Epithelial cell of proximal tubule (primary cell): ENCODE data around the gene PITX1. TPM values are rescaled to one million over a fixed set of nuclear protein-coding genes. Genes with fewer than 3 reads are reported as not detected.

ENCODE experiments used
- DNase-seq: peaks from one replicate; pipeline ENCODE4 v3.0.0-alpha.2; 2011; ENCODE audit warnings: low read depth
- H3K4me3 ChIP-seq: 2 replicates; pipeline ENCODE4 v1.5.1; 2011; ENCODE audit warnings: low read depth, mild to moderate bottlenecking, low read length
- total RNA-seq: library from RNA; depleted of rRNA; stranded (reverse); fragments of >200 nt; gene quantifications from 2 replicates; pipeline ENCODE4 v1.2.3, GENCODE V29; 2015
- TF ChIP-seq, protein P1 (sequence below): conservative IDR thresholded peaks from 2 replicates; pipeline ENCODE4 v1.5.1; 2012; ENCODE audit warnings: low read depth, mild to moderate bottlenecking, low read length

The PITX1 gene
- total RNA-seq, 1 donor from 2014 or later = 1.6 TPM

DNA sequence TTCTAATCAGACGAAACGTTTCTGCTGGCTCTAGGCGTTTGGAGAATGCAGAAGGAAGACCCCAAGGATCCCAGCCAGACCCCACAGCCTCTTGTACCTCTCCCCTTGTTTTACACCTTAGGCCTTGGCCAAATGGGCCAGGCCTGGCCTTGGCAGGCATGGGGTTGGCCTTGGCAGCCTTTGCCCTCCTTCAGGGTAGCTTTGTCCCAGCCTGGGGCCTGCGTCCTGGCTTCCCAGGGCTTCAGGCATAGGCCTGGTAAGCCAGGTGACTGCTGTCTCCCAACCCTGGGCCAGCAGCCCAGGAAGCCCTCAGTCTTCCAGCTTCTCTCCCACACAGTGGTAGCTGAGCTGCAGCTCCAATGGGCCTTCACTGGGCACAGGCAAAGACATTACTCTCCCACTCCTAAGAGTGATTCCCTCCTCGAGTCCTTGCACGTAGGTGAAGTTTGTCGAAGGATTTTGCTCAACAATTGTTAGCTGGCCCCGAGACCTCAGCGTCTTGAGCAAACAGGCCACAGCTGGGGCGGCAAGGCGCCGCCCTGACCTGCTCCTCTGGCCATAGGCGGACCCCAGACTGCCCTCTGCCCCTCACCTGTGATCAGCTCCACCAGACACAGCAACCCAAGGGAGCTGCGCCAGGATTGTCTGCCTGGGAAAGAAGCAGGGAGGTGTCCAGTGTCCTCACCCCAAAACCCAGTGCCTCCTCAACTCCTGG lies 1.1 kb upstream of the PITX1 start:
- no peak overlapping the region for H3K4me3 ChIP-seq
- no peak for DNase-seq

DNA sequence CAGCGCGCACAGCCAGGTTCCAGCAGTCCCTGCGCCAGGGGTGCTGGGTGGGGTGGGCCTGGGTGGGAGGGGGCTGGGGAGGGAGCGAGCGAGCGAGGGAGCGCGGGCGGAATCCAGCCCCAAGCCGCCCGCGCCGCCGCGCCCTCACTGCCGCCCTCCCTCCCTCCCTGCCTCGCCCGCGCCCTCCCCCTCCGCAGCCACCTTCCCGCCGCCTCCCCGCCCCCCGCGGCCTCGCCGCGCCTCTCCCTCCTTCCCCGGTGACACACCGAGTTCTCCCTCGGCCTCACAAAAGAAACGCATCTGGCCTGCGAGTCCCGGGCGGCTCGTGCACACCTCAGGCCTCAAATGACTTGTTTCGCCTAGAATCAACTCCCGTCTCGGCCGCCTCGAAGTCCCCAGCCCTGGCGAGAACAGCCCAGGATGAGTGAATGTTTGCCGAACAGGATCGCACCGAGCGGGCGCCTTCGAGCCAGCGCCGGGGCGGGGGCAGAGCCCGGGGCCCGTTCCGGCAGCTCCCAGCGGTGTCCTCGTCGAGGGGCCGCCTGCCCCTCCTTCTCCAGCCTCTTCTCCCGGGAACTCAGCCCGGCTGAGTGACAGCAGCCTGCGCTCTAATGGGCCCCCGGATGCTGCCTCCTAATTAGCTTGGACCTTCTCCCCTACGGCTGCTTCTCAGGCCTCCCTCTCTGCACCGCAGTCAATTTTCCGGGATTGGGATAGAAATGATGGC lies 371 bp upstream of the PITX1 start:
- TF ChIP-seq, protein P1, sequence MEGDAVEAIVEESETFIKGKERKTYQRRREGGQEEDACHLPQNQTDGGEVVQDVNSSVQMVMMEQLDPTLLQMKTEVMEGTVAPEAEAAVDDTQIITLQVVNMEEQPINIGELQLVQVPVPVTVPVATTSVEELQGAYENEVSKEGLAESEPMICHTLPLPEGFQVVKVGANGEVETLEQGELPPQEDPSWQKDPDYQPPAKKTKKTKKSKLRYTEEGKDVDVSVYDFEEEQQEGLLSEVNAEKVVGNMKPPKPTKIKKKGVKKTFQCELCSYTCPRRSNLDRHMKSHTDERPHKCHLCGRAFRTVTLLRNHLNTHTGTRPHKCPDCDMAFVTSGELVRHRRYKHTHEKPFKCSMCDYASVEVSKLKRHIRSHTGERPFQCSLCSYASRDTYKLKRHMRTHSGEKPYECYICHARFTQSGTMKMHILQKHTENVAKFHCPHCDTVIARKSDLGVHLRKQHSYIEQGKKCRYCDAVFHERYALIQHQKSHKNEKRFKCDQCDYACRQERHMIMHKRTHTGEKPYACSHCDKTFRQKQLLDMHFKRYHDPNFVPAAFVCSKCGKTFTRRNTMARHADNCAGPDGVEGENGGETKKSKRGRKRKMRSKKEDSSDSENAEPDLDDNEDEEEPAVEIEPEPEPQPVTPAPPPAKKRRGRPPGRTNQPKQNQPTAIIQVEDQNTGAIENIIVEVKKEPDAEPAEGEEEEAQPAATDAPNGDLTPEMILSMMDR = no peak
- peak overlapping the region; percentile 16 for H3K4me3 ChIP-seq
- no peak for DNase-seq

More for the DNA sequence above, 1.1 kb upstream of the PITX1 start:
- TF ChIP-seq, protein P1 = no peak

DNA sequence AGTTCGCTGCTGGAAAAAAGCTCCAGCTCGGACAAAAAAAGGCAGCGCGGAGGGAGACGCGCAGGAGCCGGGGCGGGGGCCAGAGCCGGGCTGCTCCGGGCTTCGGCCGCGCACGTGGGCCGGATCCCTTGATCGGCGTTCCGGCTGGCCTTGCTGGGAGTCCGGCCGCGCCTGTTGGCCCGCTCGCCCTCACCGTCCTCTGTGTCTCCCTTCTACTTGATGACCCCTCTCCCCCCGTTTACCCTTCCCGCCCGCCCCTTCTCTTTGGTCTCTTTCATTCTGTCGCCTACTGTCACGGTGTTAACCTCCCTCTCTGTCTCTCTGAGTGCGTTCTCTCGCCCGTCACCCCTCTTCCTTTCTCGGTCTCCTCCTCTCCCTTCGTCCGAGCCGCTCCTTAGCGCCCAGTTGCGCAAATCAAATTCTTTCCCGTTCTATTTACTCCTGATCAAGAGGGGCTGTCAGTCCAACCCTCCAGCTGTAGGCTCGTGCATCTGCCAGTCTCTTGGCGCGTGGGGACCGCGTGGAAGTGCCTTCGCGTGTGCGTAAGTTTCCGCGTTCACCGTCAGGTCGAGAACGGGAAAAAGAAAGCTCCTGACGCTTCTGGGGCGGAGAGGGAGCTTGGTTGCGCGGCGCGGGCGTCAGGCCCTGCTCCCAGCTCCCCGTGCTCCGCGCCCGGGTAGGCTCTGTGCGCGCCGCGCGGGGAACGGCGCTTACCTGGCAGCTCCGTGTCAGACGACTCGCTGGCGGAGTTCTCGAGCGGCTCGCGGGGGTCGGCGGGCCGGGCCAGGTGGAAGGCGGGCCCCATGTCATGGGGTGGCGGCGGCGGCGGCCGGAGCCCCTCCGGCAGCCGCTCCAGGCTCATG lies 798 bp downstream of the PITX1 start:
- no peak for DNase-seq
- TF ChIP-seq, protein P1 = no peak

DNA sequence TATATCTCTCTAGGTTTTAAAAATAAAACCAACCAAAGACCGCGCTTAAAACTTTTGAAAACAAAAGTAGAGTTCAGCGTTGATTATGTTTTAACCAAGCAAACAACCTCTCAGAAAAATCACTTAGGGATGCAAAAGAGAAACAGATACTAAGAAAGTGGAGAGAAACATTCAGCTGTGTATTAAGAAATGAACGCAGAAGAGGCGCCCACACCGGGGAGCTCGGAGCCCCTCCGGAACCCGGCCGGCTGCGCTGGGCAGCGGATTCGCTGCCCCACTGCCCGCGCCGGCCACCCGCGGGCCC lies 1.4 kb downstream of the PITX1 start:
- peak overlapping the region; percentile 49 for H3K4me3 ChIP-seq
- TF ChIP-seq, protein P1 = no peak
- no peak for DNase-seq

More for the DNA sequence above, 798 bp downstream of the PITX1 start:
- H3K4me3 ChIP-seq = peak overlapping the region; percentile 49

DNA sequence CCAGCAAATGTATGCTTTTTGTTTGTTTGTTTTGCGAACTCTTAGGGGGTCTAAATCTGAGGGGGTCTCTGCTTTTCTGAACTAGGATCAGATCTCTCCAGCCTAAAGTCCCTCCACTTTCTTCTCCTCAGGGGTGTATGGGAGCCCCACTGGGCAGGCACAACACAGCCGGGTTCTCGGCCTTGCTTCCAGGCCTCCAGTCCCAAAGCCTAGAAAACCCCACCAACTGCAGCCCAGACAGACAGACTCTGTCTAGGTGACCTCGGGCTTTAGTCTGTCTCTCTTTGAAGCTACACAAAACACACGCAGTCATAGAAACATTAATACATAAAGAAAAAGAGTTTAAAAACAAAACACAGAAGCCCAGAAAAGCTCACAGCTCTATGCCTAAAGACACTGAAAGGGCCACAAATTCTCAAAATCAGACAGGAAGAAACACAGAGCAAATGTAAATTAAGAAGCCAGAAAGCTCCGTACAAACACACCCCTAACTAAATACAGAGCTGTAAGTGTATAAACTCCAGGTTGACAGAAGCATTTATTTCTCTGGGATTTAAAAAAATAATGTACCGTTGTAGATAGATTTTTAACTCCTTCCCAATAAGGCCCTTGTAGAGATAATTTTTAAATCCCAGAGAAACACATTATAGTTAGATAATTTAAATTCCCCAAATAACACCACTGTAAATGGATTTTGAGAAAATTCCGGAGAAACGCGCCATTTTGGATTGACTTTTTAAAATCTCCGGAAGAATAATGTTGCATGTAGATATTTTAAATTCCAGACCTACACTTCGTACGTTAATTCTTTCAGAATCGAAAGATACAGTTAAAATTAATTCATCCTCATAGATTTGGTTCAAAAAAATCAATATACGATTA lies 2.0 kb downstream of the PITX1 start:
- TF ChIP-seq, protein P1 = no peak
- H3K4me3 ChIP-seq = peak overlapping the region; percentile 1
- no peak for DNase-seq
